D721Med (cell line): ENCODE measurements around the gene AFAP1L1.

Source experiments
- DNase-seq: peaks from one replicate; pipeline ENCODE4 v3.0.0; 2011; ENCODE audit warnings: low spot score; ENCODE audit not compliant: insufficient read length
- FAIRE-seq: peaks from 2 replicates; lab custom pipeline; 2011; peaks lifted over from hg19 to GRCh38; lab: Jason Lieb, UNC
- TF ChIP-seq, protein P1 (sequence below): IDR thresholded peaks from 2 replicates; pipeline ENCODE4 v1.5.1; 2012; ENCODE audit warnings: mild to moderate bottlenecking, control low read depth; ENCODE audit not compliant: insufficient read depth; ENCODE audit errors: missing control alignments

AFAP1L1 gene

DNA sequence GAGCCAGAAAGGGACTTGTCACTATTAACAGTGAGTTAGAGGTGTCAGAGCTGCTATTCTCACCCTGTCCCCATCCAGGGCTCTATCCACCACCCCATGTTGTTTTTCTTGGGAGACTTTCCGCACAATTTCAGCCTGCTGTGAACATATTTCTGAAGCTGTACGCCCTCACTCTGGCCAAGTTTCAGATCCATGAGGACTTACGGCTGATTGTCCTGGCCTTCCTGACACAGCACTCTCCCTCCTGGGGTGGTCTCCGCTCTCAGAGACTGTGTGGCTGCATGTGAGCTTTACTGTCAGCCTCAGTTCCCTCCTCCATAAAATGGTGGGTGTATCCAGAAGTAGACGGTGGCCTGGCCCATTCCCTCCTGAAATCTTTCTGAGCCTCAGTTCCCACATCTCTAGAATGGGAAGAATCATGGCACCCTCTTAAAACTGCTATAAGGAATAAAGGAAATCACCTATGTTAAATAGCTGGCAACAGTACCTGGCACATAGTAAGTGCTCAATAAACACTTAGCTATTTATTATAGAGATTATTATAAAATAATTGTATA is 108.2 kb downstream of the AFAP1L1 start:
- FAIRE-seq, result no peak
- no peak for DNase-seq
- TF ChIP-seq, protein P1, sequence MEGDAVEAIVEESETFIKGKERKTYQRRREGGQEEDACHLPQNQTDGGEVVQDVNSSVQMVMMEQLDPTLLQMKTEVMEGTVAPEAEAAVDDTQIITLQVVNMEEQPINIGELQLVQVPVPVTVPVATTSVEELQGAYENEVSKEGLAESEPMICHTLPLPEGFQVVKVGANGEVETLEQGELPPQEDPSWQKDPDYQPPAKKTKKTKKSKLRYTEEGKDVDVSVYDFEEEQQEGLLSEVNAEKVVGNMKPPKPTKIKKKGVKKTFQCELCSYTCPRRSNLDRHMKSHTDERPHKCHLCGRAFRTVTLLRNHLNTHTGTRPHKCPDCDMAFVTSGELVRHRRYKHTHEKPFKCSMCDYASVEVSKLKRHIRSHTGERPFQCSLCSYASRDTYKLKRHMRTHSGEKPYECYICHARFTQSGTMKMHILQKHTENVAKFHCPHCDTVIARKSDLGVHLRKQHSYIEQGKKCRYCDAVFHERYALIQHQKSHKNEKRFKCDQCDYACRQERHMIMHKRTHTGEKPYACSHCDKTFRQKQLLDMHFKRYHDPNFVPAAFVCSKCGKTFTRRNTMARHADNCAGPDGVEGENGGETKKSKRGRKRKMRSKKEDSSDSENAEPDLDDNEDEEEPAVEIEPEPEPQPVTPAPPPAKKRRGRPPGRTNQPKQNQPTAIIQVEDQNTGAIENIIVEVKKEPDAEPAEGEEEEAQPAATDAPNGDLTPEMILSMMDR, result no peak

DNA sequence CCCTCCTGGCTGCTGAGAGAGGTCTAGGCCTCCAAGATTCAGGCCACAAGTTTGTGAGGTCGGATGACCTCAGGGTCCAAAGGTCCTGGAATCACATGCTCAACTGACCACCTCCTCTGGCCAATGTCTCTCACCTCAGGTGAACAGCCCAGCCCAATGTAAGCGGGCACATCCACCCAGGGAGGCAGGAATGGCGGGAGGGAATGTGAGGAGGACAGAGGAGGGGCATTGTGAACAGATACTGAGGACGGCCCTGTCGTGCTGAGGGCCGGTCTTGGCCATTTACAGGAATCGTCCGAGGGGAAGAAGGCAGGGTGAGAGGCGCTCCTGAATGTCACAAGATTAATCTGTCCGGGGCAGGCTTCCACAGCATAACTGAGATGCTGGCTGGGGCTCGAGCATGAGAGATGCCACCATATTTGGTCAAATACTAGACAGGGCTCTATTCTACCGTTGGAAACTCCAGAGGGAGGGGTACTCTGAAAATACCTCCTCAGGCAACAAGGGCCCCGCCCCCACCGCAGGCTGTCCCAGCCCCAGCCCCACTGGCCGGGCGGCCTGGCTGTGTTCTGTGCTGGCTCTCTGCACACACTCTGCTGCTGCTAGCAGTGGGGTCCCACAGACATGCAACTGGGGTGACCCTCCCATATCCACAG is 108.9 kb downstream of the AFAP1L1 start:
- no peak for FAIRE-seq
- no peak for DNase-seq
- TF ChIP-seq, protein P1, result no peak

DNA sequence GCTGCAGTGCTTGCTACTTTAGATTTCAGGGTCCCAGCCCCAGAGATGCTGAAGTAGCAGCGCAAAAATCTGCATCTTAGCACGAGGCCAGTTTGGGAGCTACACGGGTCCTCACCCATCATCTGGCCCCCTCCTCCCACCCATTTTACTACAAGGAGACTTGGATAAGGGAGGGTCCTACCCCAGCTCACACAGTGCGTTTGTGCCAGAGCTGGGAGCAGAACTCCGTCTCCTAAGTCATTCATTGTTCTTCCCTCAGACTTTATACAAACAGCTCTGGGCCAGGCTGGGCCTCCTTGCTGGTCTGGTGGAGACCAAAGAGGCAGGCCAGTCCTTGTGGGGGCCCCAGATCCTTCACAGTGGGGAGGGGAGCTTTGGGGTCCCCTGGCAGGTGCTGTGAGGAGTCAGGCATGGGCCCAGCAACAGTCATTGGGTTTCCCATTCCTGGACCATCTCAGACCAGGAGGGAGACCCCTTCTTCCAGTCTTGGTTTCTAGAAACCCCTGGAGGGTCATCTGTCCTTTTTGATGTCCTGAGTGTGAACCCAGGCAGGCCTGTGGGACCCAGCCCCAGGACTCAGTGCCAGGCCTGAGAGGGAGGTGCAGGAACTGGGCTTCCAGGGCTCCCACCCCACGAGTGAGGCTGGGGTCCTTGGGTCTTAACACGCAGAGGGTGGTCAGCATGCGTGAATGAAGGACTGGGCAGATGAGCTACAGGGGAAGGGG is 109.8 kb downstream of the AFAP1L1 start:
- FAIRE-seq (no peak), DNase-seq (no peak)
- TF ChIP-seq, protein P1, result no peak

DNA sequence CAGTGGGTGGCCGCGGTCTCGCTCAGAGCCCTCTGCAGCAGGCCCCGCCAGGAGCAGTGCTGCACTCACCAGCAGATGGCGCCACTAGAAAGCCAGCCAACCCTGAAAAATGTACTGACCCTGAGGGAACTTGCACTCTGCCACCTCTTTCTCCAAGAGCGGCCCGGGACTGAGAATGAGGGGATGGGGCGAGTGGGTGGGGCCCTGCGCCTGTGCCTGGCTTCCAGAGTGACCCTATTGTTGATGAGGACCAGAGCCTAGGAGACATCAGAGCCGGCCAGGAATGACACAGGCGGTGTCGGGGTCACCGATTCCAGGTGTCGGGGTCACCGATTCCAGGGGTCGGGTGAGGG is 110.3 kb downstream of the AFAP1L1 start:
- DNase-seq (peak; percentile 94), FAIRE-seq (no peak)
- TF ChIP-seq, protein P1, result peak; percentile 91

DNA sequence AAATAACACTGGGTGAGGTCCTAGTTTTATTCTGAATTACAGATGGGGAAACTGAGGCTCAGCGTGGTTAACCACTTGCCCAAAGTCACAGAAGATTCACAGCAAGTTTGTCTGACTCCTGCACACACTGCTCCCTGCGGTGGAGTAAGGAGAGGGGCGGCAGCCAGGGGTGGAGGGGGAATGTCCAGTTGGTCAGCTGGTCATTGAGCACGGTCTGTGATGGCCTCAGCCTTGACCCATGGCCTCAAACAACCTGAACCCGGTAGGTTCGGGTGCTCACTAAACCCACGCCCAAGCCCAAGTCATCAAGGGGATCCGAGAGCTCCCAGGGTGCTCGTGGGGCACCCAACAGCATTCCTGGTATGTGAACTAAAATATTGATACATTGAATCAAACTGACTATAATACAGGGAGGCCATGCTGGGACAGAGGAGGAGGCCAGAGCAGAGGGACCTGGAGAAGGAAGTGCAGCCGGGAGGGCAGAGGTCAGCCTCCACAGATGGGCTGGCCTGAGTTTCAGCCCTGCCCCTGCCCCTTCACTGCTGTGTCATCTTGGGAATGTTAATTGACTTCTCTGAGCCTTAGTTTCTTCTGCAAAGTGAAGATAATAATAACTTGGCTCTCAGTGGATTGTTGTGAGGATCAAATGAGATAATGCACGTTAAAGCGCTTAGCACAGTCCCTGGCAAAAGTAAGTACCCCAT is 111.0 kb downstream of the AFAP1L1 start:
- FAIRE-seq, result no peak
- TF ChIP-seq, protein P1, result no peak
- DNase-seq, result no peak

DNA sequence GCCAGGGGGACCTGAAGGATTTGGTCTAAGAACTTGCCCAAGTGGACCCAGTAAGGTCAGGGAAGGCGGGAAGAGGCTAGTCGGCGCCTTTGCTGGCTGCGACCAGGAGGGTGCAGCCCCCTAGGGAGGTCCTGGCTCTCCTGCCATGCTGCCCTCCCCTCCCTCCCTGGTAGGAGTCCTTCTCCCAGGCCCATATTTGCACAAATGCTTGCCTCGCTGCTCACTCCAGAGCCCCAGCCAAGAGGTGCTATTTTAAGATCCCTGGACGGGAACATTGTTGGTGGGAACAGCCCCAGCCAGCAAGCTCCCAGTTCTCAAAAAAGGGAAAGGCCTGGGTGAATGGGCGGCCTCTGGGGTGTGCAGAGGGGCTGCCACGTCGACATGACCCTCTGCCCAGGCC is 111.7 kb downstream of the AFAP1L1 start:
- TF ChIP-seq, protein P1, result no peak
- no peak for FAIRE-seq

DNA sequence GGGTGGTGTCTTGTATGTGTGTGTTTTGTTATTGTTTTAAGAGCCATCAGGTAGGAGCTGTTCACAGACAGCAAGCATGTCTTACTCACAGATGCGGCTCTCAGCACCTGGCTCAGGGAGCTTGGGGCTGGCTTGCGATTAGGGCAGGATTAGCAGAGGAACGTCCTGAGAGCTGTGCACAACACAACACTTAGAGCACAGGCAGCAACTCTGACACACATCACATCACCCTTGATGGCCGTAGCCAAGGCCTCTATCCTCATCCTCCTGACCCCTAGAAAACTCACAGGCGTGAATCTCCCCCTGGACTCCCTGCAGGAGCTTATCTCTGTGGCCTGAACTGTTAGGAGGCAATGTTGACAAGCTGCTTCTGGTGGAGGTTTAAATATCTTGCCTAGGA is 114.5 kb downstream of the AFAP1L1 start:
- DNase-seq (peak; percentile 74), FAIRE-seq (peak; percentile 85)

More for the DNA sequence above, 111.7 kb downstream of the AFAP1L1 start:
- DNase-seq, result no peak

More for the DNA sequence above, 114.5 kb downstream of the AFAP1L1 start:
- TF ChIP-seq, protein P1, result no peak
